ENCODE data around the gene LZTS2.

DNA sequence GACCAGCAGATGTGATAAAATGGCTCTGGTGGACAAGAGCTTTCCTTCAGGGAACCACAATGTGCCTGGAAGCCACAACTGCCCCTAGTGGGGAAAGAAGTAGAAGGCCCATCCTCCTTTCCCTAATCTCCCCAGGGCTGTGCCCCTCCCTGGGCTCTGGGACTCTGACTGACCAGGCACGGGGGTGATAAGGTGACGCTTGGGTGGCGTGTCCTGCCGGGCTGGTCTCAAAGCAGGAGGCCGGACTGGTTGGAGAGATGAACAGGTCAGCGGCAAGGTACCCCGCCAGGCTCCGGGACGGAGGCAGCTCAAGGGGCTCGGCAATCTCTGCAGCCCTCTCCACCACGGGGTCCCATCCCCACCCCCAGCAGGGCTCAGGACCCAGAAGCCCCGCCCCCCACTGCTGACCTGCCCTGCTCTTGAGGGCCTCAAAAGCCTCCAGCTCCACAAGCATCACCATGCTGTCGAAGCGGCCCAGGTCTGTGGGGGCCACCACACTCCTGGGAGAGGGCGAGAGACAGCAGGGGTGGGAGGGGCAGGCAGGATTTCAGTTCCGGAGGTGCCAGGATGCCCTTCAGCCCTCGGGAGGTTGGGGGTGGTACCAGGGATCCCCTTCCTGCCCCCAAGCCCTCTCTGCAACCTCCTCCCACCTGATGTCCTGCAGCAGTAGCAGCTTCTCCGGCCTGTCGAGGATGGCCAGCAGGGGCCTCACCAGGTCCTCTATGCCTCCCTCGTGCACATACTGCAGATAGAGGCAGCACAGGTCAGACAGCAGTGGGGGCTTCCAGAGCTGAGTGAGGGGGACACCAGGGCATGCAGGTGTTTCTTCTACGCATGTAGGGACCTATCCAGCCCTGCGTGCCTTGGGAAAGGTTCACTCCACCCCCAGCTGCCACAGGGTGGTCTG is 12.2 kb downstream of the LZTS2 start:
- TF ChIP-seq, protein P1, sequence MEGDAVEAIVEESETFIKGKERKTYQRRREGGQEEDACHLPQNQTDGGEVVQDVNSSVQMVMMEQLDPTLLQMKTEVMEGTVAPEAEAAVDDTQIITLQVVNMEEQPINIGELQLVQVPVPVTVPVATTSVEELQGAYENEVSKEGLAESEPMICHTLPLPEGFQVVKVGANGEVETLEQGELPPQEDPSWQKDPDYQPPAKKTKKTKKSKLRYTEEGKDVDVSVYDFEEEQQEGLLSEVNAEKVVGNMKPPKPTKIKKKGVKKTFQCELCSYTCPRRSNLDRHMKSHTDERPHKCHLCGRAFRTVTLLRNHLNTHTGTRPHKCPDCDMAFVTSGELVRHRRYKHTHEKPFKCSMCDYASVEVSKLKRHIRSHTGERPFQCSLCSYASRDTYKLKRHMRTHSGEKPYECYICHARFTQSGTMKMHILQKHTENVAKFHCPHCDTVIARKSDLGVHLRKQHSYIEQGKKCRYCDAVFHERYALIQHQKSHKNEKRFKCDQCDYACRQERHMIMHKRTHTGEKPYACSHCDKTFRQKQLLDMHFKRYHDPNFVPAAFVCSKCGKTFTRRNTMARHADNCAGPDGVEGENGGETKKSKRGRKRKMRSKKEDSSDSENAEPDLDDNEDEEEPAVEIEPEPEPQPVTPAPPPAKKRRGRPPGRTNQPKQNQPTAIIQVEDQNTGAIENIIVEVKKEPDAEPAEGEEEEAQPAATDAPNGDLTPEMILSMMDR (IDR thresholded peaks at IDR 0.05) = peak in 1 of 4 experiments; percentile 7
- TF ChIP-seq POLR2A (IDR thresholded peaks at IDR 0.05) = no peak
